GM12874 (cell line): ENCODE measurements around the gene KIF15.

Experiments used
- CTCF ChIP-seq: IDR thresholded peaks from 2 replicates; pipeline ENCODE4 v1.5.1; 2011; ENCODE audit warnings: low read depth, mild to moderate bottlenecking, control low read depth, low read length, moderate library complexity; ENCODE audit not compliant: insufficient read depth

The KIF15 gene

DNA sequence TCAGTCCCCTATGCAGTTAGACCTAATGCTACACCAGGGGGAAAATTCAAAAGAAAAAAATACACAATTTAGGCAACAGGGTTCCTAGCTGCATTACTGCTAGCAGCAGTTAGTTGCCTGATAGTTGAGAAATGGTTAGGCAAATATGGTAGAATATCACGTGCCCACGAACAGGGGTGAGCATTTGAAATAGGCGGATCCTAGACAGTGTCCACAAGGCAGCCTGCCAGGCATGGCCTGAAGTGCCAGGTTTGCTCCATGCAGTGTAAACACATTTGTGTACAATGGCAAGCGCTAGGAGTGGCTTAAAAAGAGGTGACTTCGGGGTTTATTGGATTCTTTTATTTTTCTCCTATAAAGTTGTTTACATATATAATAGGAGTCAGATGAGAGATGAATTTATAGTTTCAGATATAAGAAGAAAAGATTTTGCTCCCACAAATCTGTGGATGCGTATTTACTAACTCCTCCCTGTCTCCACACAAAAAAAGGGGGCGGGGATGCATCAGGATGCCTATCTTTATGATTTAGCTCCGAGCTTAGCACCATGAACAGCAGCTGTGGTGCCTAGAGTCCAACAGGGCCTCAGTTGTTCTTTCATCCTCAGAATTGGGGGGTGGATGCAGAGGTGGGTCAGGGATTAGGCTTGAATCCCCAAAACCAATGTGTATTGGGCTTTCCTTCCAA is 108.9 kb downstream of the KIF15 start:
- no peak for TF ChIP-seq CTCF

GRCh38 chr3:44874308-44874707 is 112.7 kb downstream of the KIF15 start, which contains the start of gene TGM4:
TGM4 (plus strand) TSS chr3:44874608; CDS start chr3:44874679, 71 bp downstream.
- no peak for TF ChIP-seq CTCF

DNA sequence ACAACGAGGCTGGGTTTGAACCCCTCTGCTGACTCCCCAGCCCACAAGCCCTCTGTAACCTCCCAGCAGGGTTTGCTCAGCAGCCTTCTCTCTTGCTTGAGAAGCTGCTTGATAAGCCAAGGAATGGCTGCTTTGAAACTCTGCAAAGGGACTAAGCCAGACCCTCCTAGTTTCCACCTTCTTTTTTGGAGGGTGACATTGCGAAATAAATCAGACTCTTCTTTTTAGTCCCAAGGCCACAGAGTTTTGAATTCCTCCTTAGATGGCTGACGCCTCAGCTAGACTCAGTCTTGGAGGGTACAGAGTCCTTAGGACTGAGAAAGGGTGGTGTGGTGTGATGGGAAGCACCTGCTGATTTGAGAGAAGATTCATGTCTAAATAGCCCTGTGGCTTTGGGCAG is 114.0 kb downstream of the KIF15 start:
- TF ChIP-seq CTCF = no peak

- TF ChIP-seq CTCF = no peak
These were observed 115.7 kb downstream of the KIF15 start for GRCh38 chr3:44877333-44877732.

DNA sequence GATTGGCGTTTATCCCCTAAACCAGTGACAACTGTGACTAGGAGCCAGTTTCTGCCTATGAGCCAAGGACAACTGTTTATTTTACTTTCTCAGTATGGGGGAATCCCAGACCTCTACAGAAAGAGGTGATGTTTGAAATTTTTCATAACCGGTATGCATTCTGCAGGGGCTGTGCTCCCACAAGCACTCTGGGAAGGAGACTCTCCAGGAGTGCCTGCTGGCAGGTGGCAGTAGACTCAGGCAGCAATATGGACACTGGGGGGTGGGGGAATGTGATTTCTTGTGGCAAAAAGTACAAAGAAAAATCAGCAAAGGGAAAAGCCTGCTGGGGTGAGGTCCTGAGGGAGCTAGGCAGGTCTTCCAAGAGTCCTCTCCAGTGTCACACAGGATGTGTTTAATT is 118.7 kb downstream of the KIF15 start:
- TF ChIP-seq CTCF = no peak

- TF ChIP-seq CTCF = no peak
These were observed 121.8 kb downstream of the KIF15 start for GRCh38 chr3:44883213-44883955.

- TF ChIP-seq CTCF = no peak
These were observed 122.4 kb downstream of the KIF15 start for GRCh38 chr3:44883999-44884431.
